H1 (cell line): ENCODE results near the gene GDF3. TPM values are rescaled to one million over a fixed set of nuclear protein-coding genes. Genes with fewer than 3 reads are reported as not detected.

Experiments
- CTCF ChIA-PET: fragments of 300-600 bp; sonication (Branson Sonifier 250); formaldehyde crosslinking; loops from one replicate; lab custom pipeline; 2021; ENCODE audit not compliant: partially characterized antibody; lab: Charles Lee
- POLR2A ChIA-PET: fragments of 300-600 bp; sonication (Branson Sonifier 250); formaldehyde crosslinking; loops from one replicate; lab custom pipeline; 2021; ENCODE audit warnings: inconsistent platforms; ENCODE audit not compliant: partially characterized antibody; lab: Charles Lee
- DNase-seq, 2 experiments: peaks; one replicate each; pipeline versions ENCODE4 v3.0.0 to v3.0.0-alpha.2; 2010 to 2022; ENCODE audit warnings: low spot score in 2 of 2, low read depth in 1 of 2, mixed read lengths in 1 of 2
- FAIRE-seq: peaks from 2 replicates; lab custom pipeline; 2011; peaks lifted over from hg19 to GRCh38; lab: Jason Lieb, UNC
- H2AFZ ChIP-seq: 2 replicates; pipeline ENCODE4 v1.8.1; 2012; ENCODE audit warnings: low read length, inconsistent platforms
- H2AK5ac ChIP-seq: 2 replicates; pipeline ENCODE4 v1.6.1; 2013; ENCODE audit warnings: low read depth, low read length
- H2BK120ac ChIP-seq: replicated peaks from 2 replicates; pipeline ENCODE3; 2013; ENCODE audit warnings: low read depth, low read length, inconsistent platforms
- H2BK12ac ChIP-seq: 2 replicates; pipeline ENCODE4 v1.6.1; 2013; ENCODE audit warnings: low read depth, low read length
- H2BK15ac ChIP-seq: 2 replicates; pipeline ENCODE4 v1.6.1; 2013; ENCODE audit warnings: low read length
- H2BK20ac ChIP-seq: 2 replicates; pipeline ENCODE4 v1.6.1; 2013; ENCODE audit warnings: low read length
- H2BK5ac ChIP-seq: 2 replicates; pipeline ENCODE4 v1.6.1; 2013; ENCODE audit warnings: low read depth, low read length
- H3K14ac ChIP-seq: 2 replicates; pipeline ENCODE4 v1.6.1; 2013; ENCODE audit warnings: inconsistent platforms; ENCODE audit not compliant: insufficient read length
- H3K18ac ChIP-seq: 2 replicates; pipeline ENCODE4 v1.6.1; 2013; ENCODE audit warnings: low read length; ENCODE audit errors: extremely low read depth
- H3K23ac ChIP-seq: 2 replicates; pipeline ENCODE4 v1.6.1; 2013; ENCODE audit warnings: inconsistent platforms; ENCODE audit not compliant: insufficient read length
- H3K23me2 ChIP-seq: 2 replicates; pipeline ENCODE4 v1.6.1; 2013; ENCODE audit warnings: low read depth, low read length
- H3K27ac ChIP-seq: 2 replicates; pipeline ENCODE4 v1.6.1; 2011; ENCODE audit warnings: low read depth, low read length, inconsistent platforms
- H3K27me3 ChIP-seq, 4 experiments: replicated peaks in 1 of 4; 1 replicate in 1 of 4; 2 replicates in 3 of 4; pipeline versions ENCODE4 v1.6.1 to v1.8.1; 2011 to 2013; ENCODE audit warnings: low read length in 3 of 4, mild to moderate bottlenecking in 3 of 4, inconsistent platforms in 2 of 4, mixed read lengths in 2 of 4, moderate library complexity in 1 of 4; ENCODE audit not compliant: control insufficient read depth in 3 of 4, insufficient read depth in 3 of 4; ENCODE audit errors: extremely low read depth in 1 of 4
- H3K36me3 ChIP-seq, 4 experiments: 2 replicates each; pipeline versions ENCODE4 v1.6.1 to v1.8.1; 2011 to 2013; ENCODE audit warnings: mild to moderate bottlenecking in 4 of 4, low read length in 3 of 4, moderate library complexity in 2 of 4, control low read depth in 1 of 4, inconsistent platforms in 1 of 4; ENCODE audit not compliant: insufficient read depth in 4 of 4, control insufficient read depth in 2 of 4
- H3K4ac ChIP-seq: replicated peaks from 2 replicates; pipeline ENCODE3; 2013; ENCODE audit warnings: low read length, low read depth, mixed read lengths, inconsistent platforms; ENCODE audit not compliant: insufficient read length
- H3K4me1 ChIP-seq, 4 experiments: replicated peaks in 1 of 4; 1 replicate in 1 of 4; 2 replicates in 3 of 4; pipeline versions ENCODE4 v1.6.1 to v1.8.1; 2011 to 2013; ENCODE audit warnings: low read length in 3 of 4, inconsistent platforms in 2 of 4, mixed read lengths in 1 of 4; ENCODE audit not compliant: insufficient read depth in 4 of 4, control insufficient read depth in 3 of 4
- H3K4me2 ChIP-seq, 2 experiments: 2 replicates each; pipeline versions ENCODE4 v1.6.1 to v1.8.1; 2011 to 2013; ENCODE audit warnings: low read depth in 2 of 2, low read length in 2 of 2, control low read depth in 1 of 2, inconsistent platforms in 1 of 2, mild to moderate bottlenecking in 1 of 2; ENCODE audit not compliant: insufficient read depth in 1 of 2
- H3K4me3 ChIP-seq, 4 experiments: fragments of 200-600, 300-600 bp in 1 of 4; sonication (generic), shearing (Covaris generic), sonication (Bioruptor Twin) in 1 of 4; 2 replicates each; pipeline versions ENCODE4 v1.5.1 to v1.8.1; 2011 to 2016; ENCODE audit warnings: low read length in 4 of 4, low read depth in 3 of 4, control low read depth in 2 of 4, inconsistent platforms in 2 of 4, mild to moderate bottlenecking in 2 of 4, mixed read lengths in 1 of 4, moderate library complexity in 1 of 4; ENCODE audit not compliant: insufficient read depth in 2 of 4; ENCODE audit errors: extremely low read depth in 1 of 4
- H3K56ac ChIP-seq: replicated peaks from 2 replicates; pipeline ENCODE3; 2013; ENCODE audit warnings: low read depth, mild to moderate bottlenecking, mixed read lengths, low read length, inconsistent platforms; ENCODE audit not compliant: insufficient read length
- H3K79me1 ChIP-seq: 2 replicates; pipeline ENCODE4 v1.6.1; 2013; ENCODE audit warnings: low read depth, low read length, control low read depth
- H3K79me2 ChIP-seq, 2 experiments: 2 replicates each; pipeline versions ENCODE4 v1.6.1 to v1.8.1; 2012 to 2013; ENCODE audit warnings: low read length in 2 of 2, mild to moderate bottlenecking in 2 of 2, inconsistent platforms in 1 of 2; ENCODE audit not compliant: insufficient read depth in 2 of 2, control insufficient read depth in 1 of 2
- H3K9ac ChIP-seq, 4 experiments: replicated peaks in 1 of 4; 1 replicate in 1 of 4; 2 replicates in 3 of 4; pipeline versions ENCODE4 v1.6.1 to v1.8.1; 2011 to 2013; ENCODE audit warnings: low read depth in 3 of 4, low read length in 3 of 4, control low read depth in 2 of 4, mild to moderate bottlenecking in 2 of 4, moderate library complexity in 2 of 4, inconsistent platforms in 1 of 4; ENCODE audit errors: extremely low read depth in 1 of 4
- H3K9me3 ChIP-seq, 2 experiments: 2 replicates each; pipeline versions ENCODE4 v1.6.1 to v1.8.1; 2012 to 2013; ENCODE audit warnings: mild to moderate bottlenecking in 2 of 2, moderate library complexity in 2 of 2, control low read depth in 1 of 2, inconsistent platforms in 1 of 2, low read depth in 1 of 2, low read length in 1 of 2, mixed read lengths in 1 of 2; ENCODE audit not compliant: insufficient read depth in 2 of 2
- H4K20me1 ChIP-seq, 2 experiments: replicated peaks in 1 of 2; 2 replicates each; pipeline versions ENCODE3 to v1.8.1; 2011 to 2013; ENCODE audit warnings: inconsistent platforms in 2 of 2, low read length in 2 of 2, mild to moderate bottlenecking in 1 of 2; ENCODE audit not compliant: insufficient read depth in 2 of 2, control insufficient read depth in 1 of 2
- H4K5ac ChIP-seq: 2 replicates; pipeline ENCODE4 v1.6.1; 2013; ENCODE audit warnings: low read length, low read depth, mixed read lengths, inconsistent platforms; ENCODE audit not compliant: insufficient read length
- H4K8ac ChIP-seq: 2 replicates; pipeline ENCODE4 v1.8.0; 2013; ENCODE audit warnings: mild to moderate bottlenecking, moderate library complexity, low read length, inconsistent platforms; ENCODE audit not compliant: insufficient read depth; ENCODE audit errors: extremely low read depth
- H4K91ac ChIP-seq: replicated peaks from 2 replicates; pipeline ENCODE3; 2013; ENCODE audit warnings: low read length, mixed read lengths, inconsistent platforms; ENCODE audit not compliant: insufficient read length
- BACH1 ChIP-seq: IDR thresholded peaks from 2 replicates; pipeline ENCODE4 v1.6.1; 2012; ENCODE audit warnings: low read length, improper control_type of control experiment
- BCL11A ChIP-seq, 2 experiments: IDR thresholded peaks; one replicate each; pipeline ENCODE4 v1.6.1; 2011; ENCODE audit warnings: low read depth in 2 of 2, low read length in 2 of 2, mild to moderate bottlenecking in 2 of 2
- CBX8 ChIP-seq: fragments of 300-800, 300-1000 bp; sonication (generic); IDR thresholded peaks from 2 replicates; pipeline ENCODE4 v1.7.1; 2016; ENCODE audit warnings: low read depth, low read length, borderline replicate concordance
- CREB1 ChIP-seq: IDR thresholded peaks from 2 replicates; pipeline ENCODE4 v1.6.1; 2012; ENCODE audit warnings: inconsistent platforms
- MAFK ChIP-seq: IDR thresholded peaks from 2 replicates; pipeline ENCODE4 v1.6.1; 2012; ENCODE audit warnings: low read depth, mild to moderate bottlenecking, improper control_type of control experiment, low read length
- RAD21 ChIP-seq, 2 experiments: IDR thresholded peaks in 1 of 2; conservative IDR thresholded peaks in 1 of 2; 2 replicates each; pipeline ENCODE4 v1.6.1; 2011; ENCODE audit warnings: low read depth in 2 of 2, low read length in 2 of 2, improper control_type of control experiment in 1 of 2, inconsistent platforms in 1 of 2, mild to moderate bottlenecking in 1 of 2, moderate library complexity in 1 of 2
- RFX5 ChIP-seq: IDR thresholded peaks from 2 replicates; pipeline ENCODE4 v1.6.1; 2011; ENCODE audit warnings: low read depth, low read length, improper control_type of control experiment, borderline replicate concordance
- RXRA ChIP-seq: IDR thresholded peaks from 2 replicates; pipeline ENCODE4 v1.6.1; 2011; ENCODE audit warnings: low read depth, mild to moderate bottlenecking, low read length, moderate library complexity; ENCODE audit not compliant: insufficient read depth
- SP2 ChIP-seq: IDR thresholded peaks from 2 replicates; pipeline ENCODE4 v1.6.1; 2012; ENCODE audit warnings: mild to moderate bottlenecking, low read length, inconsistent platforms
- TAF7 ChIP-seq: optimal IDR thresholded peaks from 2 replicates; pipeline ENCODE3; 2011; ENCODE audit warnings: low read depth, mild to moderate bottlenecking, inconsistent platforms, low read length, moderate library complexity, borderline replicate concordance
- YY1 ChIP-seq: IDR thresholded peaks from 2 replicates; pipeline ENCODE4 v1.6.1; 2011; ENCODE audit warnings: low read depth, mild to moderate bottlenecking, low read length
- ZNF274 ChIP-seq: IDR thresholded peaks from 2 replicates; pipeline ENCODE4 v1.7.0; 2012; ENCODE audit warnings: low read length, borderline replicate concordance; ENCODE audit errors: extremely low read depth
- WGBS, 2 experiments: shearing (Covaris generic) in 1 of 2; methylation state at CpG; one replicate each; pipeline versions ENCODE4 v1.1.6 to v1.1.7; 2013 to 2015; ENCODE audit warnings: low lambda C conversion rate in 2 of 2, mixed read lengths in 2 of 2, inconsistent platforms in 1 of 2, low coverage in 1 of 2, missing lambda C conversion rate in 1 of 2; ENCODE audit not compliant: insufficient replicate concordance in 2 of 2, insufficient coverage in 1 of 2, insufficient read length in 1 of 2; ENCODE audit errors: extremely low coverage in 1 of 2, missing lambda C conversion rate in 1 of 2; 5-methylcytosine and 5-hydroxymethylcytosine counted together
- polyA plus RNA-seq, 7 experiments: library from polyadenylated mRNA; depleted of rRNA in 3 of 7; stranded (reverse) in 5 of 7; unstranded in 2 of 7; fragments of >200 nt in 5 of 7; fragments of 200-250 nt in 2 of 7; gene quantifications; 1 replicate in 5 of 7; 2 replicates in 1 of 7; 4 replicates in 1 of 7; pipeline versions ENCODE4 v1.2.1 to v1.2.3, GENCODE V29; 2011 to 2013; ENCODE audit warnings: missing spikeins in 2 of 7, mixed read lengths in 2 of 7
- total RNA-seq: library from RNA; stranded (reverse); fragmentation: NEBNext Ultra II Directional; extraction: Animal tissue kit (Norgen Biotek cat#: 25700); gene quantifications from 2 replicates; pipeline ENCODE4 v1.2.1, GENCODE V29; 2021

GDF3 gene
- total and polyA plus RNA-seq, 2 of the 8 experiments (the other 6 are each of a cell fraction or from before 2014, with no cell fraction given), result 4.3 to 16.8 TPM

DNA sequence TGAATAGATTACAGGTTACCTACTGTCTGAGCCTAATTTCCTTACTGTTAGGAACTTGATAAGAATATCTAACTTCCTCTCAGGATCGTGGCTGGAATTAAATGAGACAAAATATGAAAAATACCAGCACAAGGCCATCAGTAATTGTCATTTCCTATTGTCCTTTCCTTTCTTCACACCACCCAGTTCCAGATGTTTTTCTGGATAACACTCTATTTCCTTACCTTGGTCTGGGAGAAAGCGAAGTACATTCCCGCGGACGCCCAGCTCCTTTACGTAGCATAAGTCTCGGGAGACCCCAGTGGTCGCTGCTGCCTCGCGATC is 376 bp downstream of the GDF3 start:
- Histone ChIP-seq H2BK15ac (no peak overlapping the region), H3K4me3 (peak overlapping the region in 1 of 4 experiments; percentile 7; a peak in 1 of 8 replicates), H2BK120ac (peak overlapping the region; percentile 30), H4K91ac (peak overlapping the region; percentile 71), H3K56ac (no peak overlapping the region), H3K9ac (no peak overlapping the region; a peak in 1 of 7 replicates), H2AK5ac (no peak overlapping the region), H2AFZ (no peak overlapping the region), H3K18ac (peak overlapping the region; percentile 72; the same call in 1 of the 2 replicates), H3K79me1 (no peaks in the 10 kb centered on the region), H4K8ac (no peak overlapping the region; the same call in 1 of the 2 replicates), H3K23ac (no peak overlapping the region), H2BK12ac (no peak overlapping the region; the same call in 1 of the 2 replicates), H2BK5ac (peak overlapping the region; percentile 87; the same call in 1 of the 2 replicates), H3K27ac (peak overlapping the region; percentile 48), H3K4me1 (peaks cover 2 to 16% (median 9%) of the 10 kb centered on the region in 4 experiments; a peak in 6 of 7 replicates), H4K20me1 (no peaks in the 10 kb centered on the region), H3K4me2 (peak overlapping the region in 1 of 2 experiments; percentile 56; a peak in 2 of 4 replicates), H3K4ac (peak overlapping the region; percentile 40), H3K27me3 (no peaks in the 10 kb centered on the region), H3K23me2 (no peaks in the 10 kb centered on the region), H2BK20ac (no peak overlapping the region), H3K14ac (no peak overlapping the region), H4K5ac (peak overlapping the region; percentile 6), H3K9me3 (no peaks in the 10 kb centered on the region), H3K36me3 (no peaks in the 10 kb centered on the region), H3K79me2 (no peaks in the 10 kb centered on the region)
- WGBS, 2 experiments, result 88% methylated on average over 10 of the region's 10 CpGs; no CpG with 5 or more reads in 1 of the 2 experiments
- ChIA-PET POLR2A (interaction anchor here (0.6 to 1.9 kb wide), 7 partner anchors 9 to 437 kb away, joined by 3 to 5 read pairs (median 3); no protein-coding TSS in a partner anchor), CTCF (interaction anchor here (0.8 to 2.5 kb wide), 11 partner anchors 10 to 111 kb away, joined by 3 to 9 read pairs (median 3); no protein-coding TSS in a partner anchor)
- DNase-seq, result no peak
- no peak for FAIRE-seq
- TF ChIP-seq RAD21 (IDR thresholded peaks at IDR 0.05 in 1 of 2, conservative IDR thresholded peaks at IDR 0.05 in 1 of 2; ENCODE audit: low read depth in 2 of 2, low read length in 2 of 2) (no peak), RFX5 (no peak), TAF7 (no peak), MAFK (no peak), BACH1 (no peak), CBX8 (no peak), BCL11A (IDR thresholded peaks at IDR 0.05; ENCODE audit: low read depth in 2 of 2, low read length in 2 of 2) (no peak), SP2 (no peak), RXRA (no peak), YY1 (no peak), ZNF274 (no peak), CREB1 (no peak)
